DND-41 (cell line): ENCODE measurements around the gene ELL.
A peak's percentile ranks its signal among the peaks of the same experiment; 100 is the strongest.

ENCODE experiments used
- ATAC-seq: fragments of 200-7000 bp; cut with Tn5 transposase; 3 replicates; pipeline ENCODE4 v1.9.1; 2021; ENCODE audit warnings: low read depth; ENCODE audit not compliant: insufficient read depth
- DNase-seq: peaks from one replicate; pipeline ENCODE4 v3.0.0-alpha.2; 2020
- H2AFZ ChIP-seq: 2 replicates; pipeline ENCODE4 v1.6.0; 2012; ENCODE audit warnings: low read depth, low read length
- H3K27ac ChIP-seq: 2 replicates; pipeline ENCODE4 v1.5.1; 2012; ENCODE audit warnings: low read length, inconsistent platforms
- H3K27me3 ChIP-seq: fragments of 200-600 bp; sonication (generic); 2 replicates; pipeline ENCODE4 v1.6.0; 2012; ENCODE audit warnings: low read length, mild to moderate bottlenecking, inconsistent platforms; ENCODE audit not compliant: insufficient read depth, poor library complexity
- H3K36me3 ChIP-seq: 2 replicates; pipeline ENCODE4 v1.5.1; 2012; ENCODE audit warnings: low read length, inconsistent platforms; ENCODE audit not compliant: insufficient read depth
- H3K4me1 ChIP-seq: 2 replicates; pipeline ENCODE4 v1.5.1; 2012; ENCODE audit warnings: mild to moderate bottlenecking, low read length; ENCODE audit not compliant: insufficient read depth
- H3K4me2 ChIP-seq: 2 replicates; pipeline ENCODE4 v1.6.0; 2012; ENCODE audit warnings: mild to moderate bottlenecking, moderate library complexity, low read length, inconsistent platforms; ENCODE audit not compliant: insufficient read depth
- H3K4me3 ChIP-seq, 2 experiments: fragments of 200-600 bp in 1 of 2; shearing (Covaris generic) in 1 of 2; 2 replicates each; pipeline ENCODE4 v1.5.1; 2012 to 2016; ENCODE audit warnings: inconsistent platforms in 2 of 2, low read length in 2 of 2, mild to moderate bottlenecking in 2 of 2, low read depth in 1 of 2, moderate library complexity in 1 of 2
- H3K79me2 ChIP-seq: 2 replicates; pipeline ENCODE4 v1.6.0; 2012; ENCODE audit warnings: low read length, inconsistent platforms; ENCODE audit not compliant: insufficient read depth
- H3K9ac ChIP-seq: 2 replicates; pipeline ENCODE4 v1.6.0; 2012; ENCODE audit warnings: low read depth, mild to moderate bottlenecking, inconsistent platforms, low read length, moderate library complexity
- H3K9me3 ChIP-seq: 2 replicates; pipeline ENCODE4 v1.5.1; 2012; ENCODE audit warnings: low read length, moderate library complexity, mild to moderate bottlenecking, inconsistent platforms; ENCODE audit not compliant: insufficient read depth, severe bottlenecking
- H4K20me1 ChIP-seq: 2 replicates; pipeline ENCODE4 v1.6.0; 2012; ENCODE audit warnings: low read length; ENCODE audit not compliant: insufficient read depth
- EZH2 ChIP-seq: IDR thresholded peaks from 3 replicates; pipeline ENCODE4 v1.6.1; 2012; ENCODE audit warnings: borderline replicate concordance, low read depth, mild to moderate bottlenecking, moderate library complexity, low read length, inconsistent platforms; ENCODE audit not compliant: severe bottlenecking
- TF ChIP-seq, protein P1 (sequence below): IDR thresholded peaks from 2 replicates; pipeline ENCODE4 v1.5.1; 2012; ENCODE audit warnings: borderline replicate concordance, low read length, moderate library complexity, mild to moderate bottlenecking; ENCODE audit not compliant: poor library complexity, severe bottlenecking; ENCODE audit errors: extremely low read depth

ELL gene

DNA sequence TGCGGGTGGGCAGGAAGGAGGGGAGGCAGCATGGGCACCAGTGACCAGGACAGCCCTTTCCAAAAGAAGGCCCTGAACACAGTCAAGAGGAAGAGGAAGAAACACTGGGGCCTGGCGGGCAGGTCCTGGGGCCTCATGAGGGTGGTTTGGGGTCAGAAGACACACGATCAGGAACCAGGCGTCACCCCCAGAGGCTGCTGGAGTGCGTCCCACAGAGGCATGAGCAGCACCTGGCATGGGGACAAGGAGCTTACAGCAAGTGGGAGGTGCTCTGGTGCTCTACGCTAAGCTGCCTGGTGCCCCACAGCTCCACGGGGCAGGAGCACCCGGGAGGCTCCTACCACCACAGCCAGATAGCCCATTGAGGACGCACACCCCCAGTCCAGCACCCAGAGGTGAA lies 20.0 kb downstream of the ELL start:
- H4K20me1 ChIP-seq, result peaks cover 92% of the 10 kb centered on the region
- H3K79me2 ChIP-seq, result peaks cover 97% of the 10 kb centered on the region
- H3K4me2 ChIP-seq, result no peak overlapping the region
- no peak overlapping the region for H3K27ac ChIP-seq
- TF ChIP-seq EZH2, result no peak
- TF ChIP-seq, protein P1, sequence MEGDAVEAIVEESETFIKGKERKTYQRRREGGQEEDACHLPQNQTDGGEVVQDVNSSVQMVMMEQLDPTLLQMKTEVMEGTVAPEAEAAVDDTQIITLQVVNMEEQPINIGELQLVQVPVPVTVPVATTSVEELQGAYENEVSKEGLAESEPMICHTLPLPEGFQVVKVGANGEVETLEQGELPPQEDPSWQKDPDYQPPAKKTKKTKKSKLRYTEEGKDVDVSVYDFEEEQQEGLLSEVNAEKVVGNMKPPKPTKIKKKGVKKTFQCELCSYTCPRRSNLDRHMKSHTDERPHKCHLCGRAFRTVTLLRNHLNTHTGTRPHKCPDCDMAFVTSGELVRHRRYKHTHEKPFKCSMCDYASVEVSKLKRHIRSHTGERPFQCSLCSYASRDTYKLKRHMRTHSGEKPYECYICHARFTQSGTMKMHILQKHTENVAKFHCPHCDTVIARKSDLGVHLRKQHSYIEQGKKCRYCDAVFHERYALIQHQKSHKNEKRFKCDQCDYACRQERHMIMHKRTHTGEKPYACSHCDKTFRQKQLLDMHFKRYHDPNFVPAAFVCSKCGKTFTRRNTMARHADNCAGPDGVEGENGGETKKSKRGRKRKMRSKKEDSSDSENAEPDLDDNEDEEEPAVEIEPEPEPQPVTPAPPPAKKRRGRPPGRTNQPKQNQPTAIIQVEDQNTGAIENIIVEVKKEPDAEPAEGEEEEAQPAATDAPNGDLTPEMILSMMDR, result no peak
- ATAC-seq (no peak), DNase-seq (no peak)
- no peaks in the 10 kb centered on the region for H3K9me3 ChIP-seq
- no peak overlapping the region for H2AFZ ChIP-seq
- no peaks in the 10 kb centered on the region for H3K27me3 ChIP-seq
- H3K4me1 ChIP-seq, result peaks cover 8% of the 10 kb centered on the region
- H3K9ac ChIP-seq, result no peak overlapping the region
- no peak overlapping the region for H3K4me3 ChIP-seq
- H3K36me3 ChIP-seq, result no peaks in the 10 kb centered on the region

DNA sequence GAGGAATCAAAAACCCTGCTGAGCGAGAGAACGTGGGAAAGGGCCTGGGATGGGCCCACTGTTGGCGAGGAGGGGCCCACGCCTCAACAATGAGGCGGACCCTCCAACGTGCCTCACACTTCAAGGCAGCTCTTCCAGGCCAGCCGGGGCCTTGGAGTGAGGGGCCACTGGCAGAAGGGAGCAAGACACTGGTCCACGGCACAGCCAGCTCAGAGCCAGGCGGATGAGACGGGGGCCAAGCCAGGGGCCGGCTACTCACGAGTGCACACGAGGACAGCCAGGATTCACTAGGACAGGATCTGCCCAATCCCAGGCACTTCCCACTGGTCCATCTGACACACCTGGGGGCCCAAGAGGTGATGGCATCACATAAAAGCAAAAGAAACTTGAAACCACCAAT lies 20.5 kb downstream of the ELL start:
- TF ChIP-seq, protein P1, result no peak
- TF ChIP-seq EZH2, result no peak
- no peak overlapping the region for H3K27ac ChIP-seq
- H3K9ac ChIP-seq, result no peak overlapping the region
- DNase-seq (no peak), ATAC-seq (no peak)
- no peak overlapping the region for H2AFZ ChIP-seq
- peaks cover 6% of the 10 kb centered on the region for H3K4me1 ChIP-seq
- H3K27me3 ChIP-seq, result no peaks in the 10 kb centered on the region
- peaks cover 96% of the 10 kb centered on the region for H3K79me2 ChIP-seq
- H3K4me2 ChIP-seq, result no peak overlapping the region
- peaks cover 91% of the 10 kb centered on the region for H4K20me1 ChIP-seq
- no peaks in the 10 kb centered on the region for H3K9me3 ChIP-seq
- no peaks in the 10 kb centered on the region for H3K36me3 ChIP-seq
- H3K4me3 ChIP-seq, result no peak overlapping the region

DNA sequence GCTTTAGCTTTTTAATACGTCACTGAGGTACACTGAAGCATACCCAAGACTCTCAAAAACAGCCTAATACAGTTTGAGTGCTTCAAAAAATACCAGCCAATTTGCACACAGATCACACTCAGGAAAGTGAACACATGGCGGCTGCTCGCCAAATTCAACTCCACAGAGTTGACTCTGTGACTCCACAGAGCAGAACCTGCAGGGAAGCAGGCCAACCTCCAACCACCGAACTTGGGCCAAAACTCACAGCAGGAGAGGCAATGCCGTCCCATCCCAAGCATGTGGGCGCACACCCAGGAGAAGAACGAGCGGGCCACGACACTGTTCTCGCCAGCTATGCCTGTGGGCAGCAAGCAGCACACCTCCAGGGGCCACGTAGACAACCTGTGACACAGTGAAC lies 21.1 kb downstream of the ELL start:
- H3K4me2 ChIP-seq, result no peak overlapping the region
- H3K4me3 ChIP-seq, result no peak overlapping the region
- H3K27ac ChIP-seq, result no peak overlapping the region
- ATAC-seq (no peak), DNase-seq (no peak)
- no peak overlapping the region for H3K9ac ChIP-seq
- peaks cover 8% of the 10 kb centered on the region for H3K4me1 ChIP-seq
- peaks cover 96% of the 10 kb centered on the region for H3K79me2 ChIP-seq
- TF ChIP-seq, protein P1, result no peak
- no peak for TF ChIP-seq EZH2
- no peaks in the 10 kb centered on the region for H3K36me3 ChIP-seq
- peaks cover 91% of the 10 kb centered on the region for H4K20me1 ChIP-seq
- H2AFZ ChIP-seq, result no peak overlapping the region
- H3K9me3 ChIP-seq, result no peaks in the 10 kb centered on the region
- H3K27me3 ChIP-seq, result no peaks in the 10 kb centered on the region

DNA sequence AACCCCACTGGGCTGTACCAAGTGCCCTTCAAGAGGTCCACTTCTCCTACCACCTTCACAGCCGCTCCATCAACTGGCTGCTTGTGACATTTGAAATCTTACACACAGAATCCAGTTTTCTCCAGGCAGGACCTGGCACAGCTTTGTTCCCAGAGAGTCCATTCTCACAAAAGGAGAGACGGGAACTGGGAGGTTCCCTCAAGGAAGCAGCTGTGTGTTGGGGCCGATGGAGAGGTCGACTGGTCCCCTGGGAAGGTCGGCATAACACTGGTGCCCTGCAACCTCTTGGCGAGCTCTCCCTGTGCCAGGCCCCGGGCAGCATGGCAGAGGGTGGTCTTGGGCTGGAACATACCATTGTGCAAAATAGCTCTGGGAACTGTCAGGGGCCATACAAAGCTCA lies 21.5 kb downstream of the ELL start:
- Histone ChIP-seq H4K20me1 (peaks cover 91% of the 10 kb centered on the region), H3K4me1 (peaks cover 11% of the 10 kb centered on the region)
- no peak for ATAC-seq

More for the DNA sequence above, 21.5 kb downstream of the ELL start:
- H3K36me3 ChIP-seq, result no peaks in the 10 kb centered on the region
- peaks cover 96% of the 10 kb centered on the region for H3K79me2 ChIP-seq
- no peak overlapping the region for H3K4me2 ChIP-seq
- no peak overlapping the region for H3K4me3 ChIP-seq
- H3K27me3 ChIP-seq, result no peaks in the 10 kb centered on the region
- TF ChIP-seq, protein P1, result no peak
- no peak for TF ChIP-seq EZH2
- no peak for DNase-seq
- 0 out of 2 replicates have a peak overlapping the region, but pooled peaks have one; percentile 21 for H3K27ac ChIP-seq
- H2AFZ ChIP-seq, result no peak overlapping the region
- no peak overlapping the region for H3K9ac ChIP-seq
- no peaks in the 10 kb centered on the region for H3K9me3 ChIP-seq
